Activated CD4-positive, CD25-positive, alpha-beta regulatory T cell treated with anti-CD3 and anti-CD28 coated beads, Interleukin-2, amount 50 U/mL, for 16 hours (primary cell): Measurements from ENCODE around the gene WBP2.

Experiments used
- DNase-seq: peaks from one replicate; pipeline ENCODE4 v3.0.0-alpha.2; 2020; ENCODE audit warnings: low read depth, low spot score

The WBP2 gene

DNA sequence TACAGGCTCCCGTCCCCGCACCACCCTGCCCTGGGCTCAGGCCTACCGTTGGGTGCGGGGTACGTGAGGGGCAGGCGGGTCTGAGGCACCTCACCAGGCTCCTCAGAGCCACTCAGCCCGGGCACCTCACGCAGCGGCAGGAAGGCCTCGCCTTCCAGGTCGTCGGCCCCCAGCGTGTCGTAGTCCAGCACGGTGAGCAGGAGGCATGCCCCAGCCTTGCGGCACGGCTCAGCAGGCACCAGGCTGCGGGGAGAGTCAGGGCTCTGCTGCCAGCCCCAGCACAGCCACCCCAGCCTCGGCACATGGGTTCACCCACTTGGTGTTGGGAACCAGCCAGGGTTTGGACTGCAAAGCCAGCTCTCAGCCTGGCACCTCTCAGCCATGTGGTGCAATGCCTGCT lies 26.4 kb downstream of the WBP2 start:
- DNase-seq = no peak

DNA sequence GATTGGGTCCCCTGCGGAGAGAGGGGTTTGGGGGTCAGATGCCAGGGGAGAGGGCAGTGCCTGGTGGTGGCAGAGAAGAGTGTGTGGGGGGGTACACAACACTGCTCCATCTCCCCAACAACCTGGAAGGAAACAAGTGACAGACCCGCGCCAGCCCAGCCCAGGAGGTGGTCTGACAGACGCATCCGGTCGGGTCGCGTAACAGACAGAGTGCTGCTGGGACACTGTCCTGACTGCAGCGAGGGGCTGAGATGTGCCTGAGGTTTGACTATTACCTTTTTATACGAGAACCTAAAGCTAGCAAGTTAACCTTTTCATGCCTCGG lies 27.1 kb downstream of the WBP2 start:
- DNase-seq = no peak

DNA sequence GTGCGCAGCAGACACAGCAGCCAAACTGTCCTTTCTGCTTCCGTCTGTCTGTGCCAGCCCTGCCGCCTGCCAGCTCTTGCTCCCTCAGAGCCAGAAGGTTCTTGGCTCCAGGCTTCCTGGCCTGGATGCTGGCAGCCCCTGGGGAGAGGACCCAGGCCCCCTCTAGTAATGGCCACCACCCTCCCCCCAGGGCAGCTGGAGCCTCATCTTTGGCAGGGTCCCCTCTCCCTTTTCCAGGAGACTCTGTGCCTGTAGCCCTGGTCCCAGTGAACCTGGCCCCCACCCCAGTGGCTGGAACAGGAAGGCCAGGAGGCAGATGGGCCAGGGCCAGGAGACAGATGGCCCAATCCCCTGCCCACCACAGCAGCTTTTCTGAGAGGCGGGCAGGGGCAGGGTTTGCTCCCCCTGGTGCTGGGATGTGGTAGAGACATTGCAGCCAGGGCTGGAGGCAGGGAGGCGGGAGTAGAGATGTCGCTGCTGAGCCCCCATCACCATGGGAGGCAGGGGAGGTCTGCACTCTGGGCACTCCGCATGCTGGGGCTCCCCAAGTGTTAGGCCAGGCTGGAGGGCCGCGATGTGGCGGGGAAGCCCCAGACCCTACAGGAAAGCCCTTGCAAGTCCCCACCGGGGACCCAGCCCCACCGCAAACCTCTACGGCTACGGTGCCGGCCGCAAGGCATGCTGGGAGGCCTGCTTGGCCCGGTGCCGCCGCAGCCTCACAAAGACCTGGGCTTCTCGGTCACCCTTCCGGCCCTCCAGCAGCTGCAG lies 27.6 kb downstream of the WBP2 start:
- no peak for DNase-seq

DNA sequence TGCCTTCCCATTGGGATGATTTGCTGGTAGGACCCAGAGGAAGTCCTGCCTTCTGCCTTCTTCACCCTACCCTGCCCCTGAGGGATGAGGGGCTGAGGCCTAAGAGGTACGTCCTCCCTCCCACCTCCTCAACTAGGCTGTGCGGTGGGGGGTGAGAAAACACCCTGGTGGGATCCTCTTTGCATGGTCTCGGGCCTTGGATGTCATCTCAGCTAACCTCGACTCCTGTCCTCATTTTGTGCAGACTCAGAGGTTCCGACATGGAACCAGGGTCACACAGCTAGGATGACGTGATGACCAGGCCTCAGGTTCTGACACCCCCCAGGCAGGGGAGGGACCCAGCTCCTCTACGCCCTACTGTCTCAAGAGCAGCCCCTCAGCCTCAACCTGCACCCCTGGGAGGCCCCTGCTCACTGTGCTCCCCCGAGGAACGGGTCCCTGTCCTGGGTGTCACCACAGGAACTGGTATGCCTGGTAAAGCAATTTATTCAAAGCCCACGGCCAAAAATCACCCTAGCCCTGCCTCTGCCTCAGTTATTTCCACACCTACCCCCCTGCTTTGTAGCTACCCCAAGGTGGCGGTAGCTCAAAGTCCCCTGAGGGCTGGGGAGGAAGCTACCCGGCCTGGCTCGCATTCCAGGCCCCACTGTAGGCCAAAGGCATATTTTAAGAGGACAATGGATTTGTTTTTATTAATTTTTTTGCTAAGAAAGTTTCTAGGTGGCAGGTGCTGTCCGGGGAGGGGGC lies 28.4 kb downstream of the WBP2 start:
- DNase-seq = no peak

DNA sequence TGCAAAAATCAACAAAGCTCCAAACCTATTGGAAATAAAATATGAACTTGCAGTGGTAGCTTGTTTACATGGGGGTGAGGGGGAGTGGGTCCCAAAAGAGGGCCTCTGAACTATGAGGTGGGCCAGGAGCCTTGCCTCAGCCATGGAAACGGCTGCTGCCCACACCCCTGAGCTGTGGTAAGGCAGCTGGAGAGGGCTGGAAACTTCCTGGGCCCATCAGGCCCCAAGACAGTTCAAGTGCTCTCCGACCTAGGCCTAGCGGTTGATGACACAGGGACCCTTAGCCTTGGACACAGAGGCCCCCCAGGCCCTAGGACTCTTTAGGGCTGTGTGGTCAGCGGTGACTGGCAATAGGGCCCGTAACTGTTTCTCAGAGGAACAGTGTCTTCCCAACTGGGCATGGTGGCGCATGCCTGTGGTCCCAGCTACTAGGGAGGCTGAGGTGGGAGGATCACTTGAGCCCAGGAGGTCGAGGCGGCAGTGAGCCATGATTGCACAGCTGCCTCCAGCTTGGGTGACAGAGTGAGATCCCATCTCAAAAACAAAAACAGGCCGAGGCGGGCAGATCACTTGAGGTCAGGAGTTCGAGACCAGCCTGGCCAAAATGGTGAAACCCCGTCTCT lies 29.3 kb downstream of the WBP2 start:
- no peak for DNase-seq

DNA sequence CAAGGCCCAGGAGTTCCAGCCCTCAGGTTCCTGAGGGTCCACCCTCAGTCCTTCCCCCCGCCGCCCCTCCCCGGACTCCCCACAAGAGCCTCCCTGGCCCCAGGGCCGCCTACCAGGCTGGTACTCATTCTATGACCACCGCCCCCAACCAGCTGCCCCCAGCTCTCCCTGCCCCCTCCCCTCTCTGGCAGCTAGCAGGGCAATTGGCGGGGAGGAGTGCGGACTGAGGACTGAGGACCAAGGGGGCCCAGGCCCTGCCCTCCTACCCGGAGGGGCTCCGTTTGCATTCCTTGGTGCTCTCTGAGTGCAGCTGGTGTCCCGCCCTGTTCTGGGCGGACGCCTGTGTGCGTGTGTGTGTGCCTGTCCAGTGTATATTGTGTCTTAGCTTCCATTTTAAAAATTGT lies 30.0 kb downstream of the WBP2 start:
- DNase-seq = no peak

- DNase-seq = no peak
Measured at GRCh38 chr17:75824666-75825065, 30.5 kb downstream of the WBP2 start.

DNA sequence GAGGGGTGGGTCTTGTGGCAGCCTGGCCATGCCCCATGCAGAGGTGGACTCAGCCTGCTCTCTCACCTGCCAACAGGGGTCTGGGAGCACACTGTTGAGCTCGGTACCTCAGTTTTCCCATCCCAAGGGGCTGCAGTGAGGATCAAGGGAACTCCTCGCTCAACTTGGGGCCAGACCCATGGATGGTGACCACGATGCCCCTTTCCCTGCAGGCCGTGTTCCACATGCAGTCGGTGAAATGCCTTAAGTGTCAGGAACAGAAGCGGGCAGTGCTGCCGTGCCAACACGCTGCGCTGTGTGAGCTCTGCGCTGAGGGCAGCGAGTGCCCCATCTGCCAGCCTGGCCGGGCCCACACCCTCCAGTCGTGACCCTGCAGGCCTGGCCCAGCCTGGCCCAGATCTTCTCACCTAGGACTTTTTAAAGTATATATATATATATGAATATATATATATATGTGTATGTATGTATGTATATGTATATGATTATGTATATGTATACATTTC lies 31.0 kb downstream of the WBP2 start:
- DNase-seq = no peak

GRCh38 chr17:75823257-75824041 lies 31.7 kb downstream of the WBP2 start:
- DNase-seq = no peak

GRCh38 chr17:75822800-75823166 lies 32.4 kb downstream of the WBP2 start:
- no peak for DNase-seq

- DNase-seq = no peak
Measured at GRCh38 chr17:75822119-75822799, 32.9 kb downstream of the WBP2 start.

- no peak for DNase-seq
Measured at GRCh38 chr17:75821552-75821951, 33.6 kb downstream of the WBP2 start.

DNA sequence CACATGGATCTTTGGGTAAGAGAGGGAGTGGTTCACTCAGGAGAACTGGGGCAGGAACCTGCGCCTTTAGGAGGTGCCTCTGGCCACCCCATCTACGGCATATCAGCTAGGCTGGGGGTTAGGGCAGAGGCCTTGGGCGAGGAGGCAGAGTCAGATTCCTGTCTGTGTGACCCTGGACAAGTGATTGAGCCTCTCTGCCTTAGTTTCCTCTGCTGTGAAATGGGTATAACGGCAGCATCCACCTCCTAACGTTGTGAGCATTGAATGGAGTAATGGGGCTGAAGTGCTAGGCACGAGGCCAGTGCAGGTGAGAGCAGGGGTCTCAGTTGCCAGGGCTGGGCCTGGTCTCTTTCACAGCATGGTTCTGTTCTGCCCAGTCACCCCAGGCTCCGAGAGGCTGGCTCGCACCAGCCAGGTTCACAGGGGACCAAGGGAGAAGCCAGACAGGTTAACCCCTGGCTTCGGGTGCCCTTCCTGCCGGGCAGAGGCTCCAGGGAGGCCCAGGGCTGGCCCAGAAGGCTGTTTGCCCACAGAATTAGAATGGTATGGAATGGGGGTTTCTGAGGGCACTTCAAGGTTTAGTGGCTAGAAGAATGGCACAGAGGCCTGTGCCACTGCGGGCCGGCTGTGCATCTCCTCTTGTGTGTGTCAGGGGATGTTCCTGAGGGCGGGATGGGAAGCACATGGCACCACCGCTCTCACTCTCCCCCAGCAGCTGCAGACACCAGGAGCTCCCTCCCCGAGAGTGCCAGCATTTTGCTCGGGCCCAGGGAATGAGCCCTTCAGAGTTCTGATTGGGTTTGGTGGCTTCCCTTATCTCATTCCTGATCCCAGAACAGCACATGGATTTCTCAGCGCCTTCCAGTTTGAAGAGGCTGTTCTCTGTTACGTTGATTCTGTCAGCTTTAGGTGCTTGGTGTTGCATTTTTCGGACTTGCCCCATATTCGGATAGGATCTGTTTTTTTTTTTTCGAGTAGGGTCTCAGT lies 34.7 kb downstream of the WBP2 start:
- DNase-seq = no peak

GRCh38 chr17:75819678-75820077 lies 35.5 kb downstream of the WBP2 start:
- DNase-seq = no peak

DNA sequence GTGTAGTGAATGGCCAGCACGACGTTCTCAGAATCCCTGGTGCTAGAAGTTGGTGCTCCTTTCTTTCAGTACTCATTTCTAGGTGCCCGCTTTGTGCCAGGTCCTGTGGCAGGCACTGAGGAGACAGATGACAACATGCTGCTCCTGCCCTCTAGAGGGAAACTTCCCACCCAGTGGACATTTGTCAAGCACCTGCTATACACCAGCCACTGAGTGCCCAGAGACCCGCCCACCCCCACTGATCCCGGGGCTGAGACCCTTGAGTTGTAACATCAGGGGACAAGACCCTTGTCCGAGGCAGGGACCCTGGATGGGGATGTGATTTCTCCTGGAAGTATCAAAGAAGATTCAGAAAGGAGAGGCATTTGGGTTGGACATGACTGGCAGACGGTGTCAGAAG lies 36.0 kb downstream of the WBP2 start:
- no peak for DNase-seq

- no peak for DNase-seq
Measured at GRCh38 chr17:75818326-75818885, 36.7 kb downstream of the WBP2 start.

DNA sequence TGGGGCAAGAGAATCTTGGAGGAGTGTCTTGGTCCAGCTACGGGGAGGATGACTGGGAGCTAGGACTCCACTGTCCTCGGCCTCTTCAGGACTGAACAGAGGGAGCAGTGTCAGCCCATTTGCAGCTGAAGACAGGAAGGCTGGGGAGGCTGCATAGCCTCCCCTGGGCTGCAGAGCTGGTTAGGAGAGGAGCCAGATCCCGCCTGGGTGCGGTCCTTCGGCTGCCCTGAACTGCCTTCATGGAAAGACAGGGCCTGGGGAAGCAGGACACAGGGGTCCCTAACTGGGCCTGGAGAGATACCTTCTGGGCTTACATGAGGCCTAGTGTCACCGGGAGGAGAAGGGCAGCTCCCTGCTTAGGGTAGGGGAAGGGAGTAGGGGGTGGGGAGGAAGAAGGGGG lies 37.6 kb downstream of the WBP2 start:
- DNase-seq = no peak

DNA sequence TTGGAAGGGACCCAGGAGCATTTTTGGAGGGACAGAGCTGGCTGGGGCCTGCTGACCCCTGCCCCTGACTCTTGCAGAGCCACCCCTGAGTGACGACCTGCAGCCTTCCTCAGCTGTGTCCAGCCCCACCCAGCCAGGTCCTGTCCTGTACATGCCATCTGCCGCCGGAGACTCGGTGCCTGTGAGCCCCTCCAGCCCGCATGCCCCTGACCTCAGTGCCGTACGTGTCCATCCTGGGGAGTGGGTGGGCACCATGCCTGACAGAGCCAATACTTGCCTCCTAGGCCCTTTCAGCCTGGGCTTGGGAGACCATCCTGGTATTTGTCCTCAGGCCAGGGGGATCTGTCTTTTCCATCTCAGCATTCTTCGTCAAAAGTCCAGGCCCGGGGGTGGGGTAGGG lies 38.4 kb downstream of the WBP2 start:
- no peak for DNase-seq

- DNase-seq = no peak
Measured at GRCh38 chr17:75815399-75815798, 39.7 kb downstream of the WBP2 start.

GRCh38 chr17:75814900-75815373 lies 40.2 kb downstream of the WBP2 start:
- no peak for DNase-seq
